HCT116 (cell line): ENCODE data around the gene MDH2. TPM values are rescaled to one million over a fixed set of nuclear protein-coding genes. Genes with fewer than 3 reads are reported as not detected.

ENCODE experiments used
- ATAC-seq: fragments of 200-7000 bp; cut with Tn5 transposase; 2 replicates; pipeline ENCODE4 v1.9.1; 2020; ENCODE audit warnings: mild to moderate bottlenecking, moderate library complexity
- BruUV-seq: library from RNA; stranded (reverse); fragments of 400-500 nt; replicated peaks from 2 replicates; lab custom pipeline; 2021; lab: Mats Ljungman, UMichigan
- CTCF ChIA-PET: fragments of 300-600 bp; sonication (Branson Sonifier 250); formaldehyde crosslinking; loops from one replicate; lab custom pipeline; 2021; ENCODE audit warnings: antibody characterized with exemption; lab: Charles Lee
- POLR2A ChIA-PET: fragments of 300-600, 350-600 bp; sonication (Branson Sonifier 250); formaldehyde crosslinking; loops from one replicate; lab custom pipeline; 2021; ENCODE audit warnings: antibody characterized with exemption; lab: Charles Lee
- RAD21 ChIA-PET, 2 experiments: fragments of 300-600 bp; sonication (Branson Sonifier 250); formaldehyde crosslinking; loops; one replicate each; lab custom pipeline; 2023; ENCODE audit warnings: low total read pairs in 2 of 2; ENCODE audit not compliant: uncharacterized antibody in 2 of 2, unreplicated experiment in 2 of 2, low non-redundant PET in 1 of 2; lab: Charles Lee
- DNase-seq: peaks from one replicate; pipeline ENCODE4 v3.0.0-alpha.2; 2010; ENCODE audit warnings: low read depth, low spot score
- H2AFZ ChIP-seq: fragments of 200-600 bp; shearing (Covaris generic), sonication (generic); 2 replicates; pipeline ENCODE4 v1.6.1; 2017; ENCODE audit warnings: low read depth, mixed run types, mixed read lengths, antibody characterized with exemption, low read length; ENCODE audit not compliant: poor library complexity, severe bottlenecking
- H3K27ac ChIP-seq: 2 replicates; pipeline ENCODE4 v1.5.1; 2012; ENCODE audit warnings: low read depth, low read length
- H3K27me3 ChIP-seq: fragments of 200-600 bp; sonication (generic); 2 replicates; pipeline ENCODE4 v1.6.1; 2016; ENCODE audit warnings: mixed run types, low read length, mixed read lengths; ENCODE audit not compliant: insufficient read depth
- H3K36me3 ChIP-seq, 2 experiments: fragments of 200-500 bp in 1 of 2; fragments of 200-600 bp in 1 of 2; sonication (Bioruptor generic) in 1 of 2; sonication (generic) in 1 of 2; 2 replicates each; pipeline versions ENCODE4 v1.5.1 to v1.6.1; 2014 to 2016; ENCODE audit warnings: low read length in 2 of 2, inconsistent platforms in 1 of 2, mixed read lengths in 1 of 2, mixed run types in 1 of 2; ENCODE audit not compliant: insufficient read depth in 2 of 2, control insufficient read depth in 1 of 2
- H3K4me1 ChIP-seq, 2 experiments: fragments of 200-600 bp in 1 of 2; sonication (generic) in 1 of 2; 2 replicates each; pipeline versions ENCODE4 v1.5.1 to v1.6.1; 2012 to 2017; ENCODE audit warnings: low read length in 2 of 2, inconsistent platforms in 1 of 2, mild to moderate bottlenecking in 1 of 2, mixed read lengths in 1 of 2, mixed run types in 1 of 2, moderate library complexity in 1 of 2; ENCODE audit not compliant: insufficient read depth in 2 of 2, control insufficient read depth in 1 of 2
- H3K4me2 ChIP-seq: fragments of 200-600 bp; sonication (generic); 2 replicates; pipeline ENCODE4 v1.6.1; 2017; ENCODE audit warnings: mixed run types, low read length, mixed read lengths
- H3K4me3 ChIP-seq, 2 experiments: fragments of 200-600 bp in 1 of 2; sonication (generic) in 1 of 2; replicated peaks in 1 of 2; 2 replicates each; pipeline ENCODE4 v1.5.1; 2011 to 2016; ENCODE audit warnings: low read length in 2 of 2, control low read depth in 1 of 2, low read depth in 1 of 2, mild to moderate bottlenecking in 1 of 2, mixed read lengths in 1 of 2, mixed run types in 1 of 2
- H3K79me2 ChIP-seq: fragments of 200-600 bp; sonication (generic); 2 replicates; pipeline ENCODE4 v1.6.1; 2017; ENCODE audit warnings: mild to moderate bottlenecking, mixed run types, low read length, moderate library complexity, mixed read lengths; ENCODE audit not compliant: insufficient read depth
- H3K9ac ChIP-seq: fragments of 200-600 bp; sonication (generic); 2 replicates; pipeline ENCODE4 v1.6.1; 2016; ENCODE audit warnings: low read length, mixed read lengths
- H3K9me2 ChIP-seq: fragments of 200-600 bp; sonication (generic), shearing (Covaris generic); 2 replicates; pipeline ENCODE4 v1.6.1; 2017; ENCODE audit warnings: mixed run types, mild to moderate bottlenecking, moderate library complexity; ENCODE audit not compliant: insufficient read depth
- H3K9me3 ChIP-seq, 2 experiments: fragments of 200-500 bp in 1 of 2; fragments of 200-600 bp in 1 of 2; sonication (Bioruptor generic) in 1 of 2; sonication (generic) in 1 of 2; 2 replicates each; pipeline ENCODE4 v1.6.1; 2014 to 2017; ENCODE audit warnings: low read length in 2 of 2, mixed read lengths in 2 of 2, inconsistent platforms in 1 of 2, low read depth in 1 of 2, mild to moderate bottlenecking in 1 of 2, mixed run types in 1 of 2, moderate library complexity in 1 of 2; ENCODE audit not compliant: control insufficient read depth in 1 of 2, insufficient read depth in 1 of 2
- H4K20me1 ChIP-seq: fragments of 200-600 bp; sonication (generic), shearing (Covaris generic); 2 replicates; pipeline ENCODE4 v1.6.1; 2017; ENCODE audit warnings: mixed run types, mild to moderate bottlenecking, moderate library complexity; ENCODE audit not compliant: insufficient read depth
- CBX3 ChIP-seq: IDR thresholded peaks from 2 replicates; pipeline ENCODE4 v1.6.1; 2012; ENCODE audit warnings: low read depth
- CEBPB ChIP-seq: IDR thresholded peaks from 2 replicates; pipeline ENCODE4 v1.6.1; 2012; ENCODE audit warnings: low read depth
- CTCF ChIP-seq, 3 experiments: fragments of 200-600 bp in 1 of 3; sonication (generic) in 1 of 3; IDR thresholded peaks in 2 of 3; conservative IDR thresholded peaks in 1 of 3; 2 replicates each; pipeline ENCODE4 v1.5.1; 2012 to 2017; ENCODE audit warnings: low read depth in 2 of 3, low read length in 2 of 3, antibody characterized with exemption in 1 of 3, borderline replicate concordance in 1 of 3, control low read depth in 1 of 3, mild to moderate bottlenecking in 1 of 3, mixed read lengths in 1 of 3, mixed run types in 1 of 3, moderate library complexity in 1 of 3; ENCODE audit not compliant: insufficient read depth in 1 of 3
- ELF1 ChIP-seq: IDR thresholded peaks from 2 replicates; pipeline ENCODE4 v1.6.1; 2012; ENCODE audit warnings: low read depth, borderline replicate concordance
- EZH2 ChIP-seq: fragments of 200-600 bp; sonication (generic); IDR thresholded peaks from 2 replicates; pipeline ENCODE4 v1.6.1; 2017; ENCODE audit warnings: antibody characterized with exemption, mixed run types
- JUND ChIP-seq: IDR thresholded peaks from 2 replicates; pipeline ENCODE4 v1.6.1; 2012
- MAX ChIP-seq: IDR thresholded peaks from 2 replicates; pipeline ENCODE4 v1.6.1; 2012
- POLR2A ChIP-seq: IDR thresholded peaks from 2 replicates; pipeline ENCODE4 v1.7.0; 2011; ENCODE audit warnings: borderline replicate concordance; ENCODE audit not compliant: insufficient read depth, insufficient read length; ENCODE audit errors: extremely low read depth
- POLR2AphosphoS5 ChIP-seq: IDR thresholded peaks from 2 replicates; pipeline ENCODE4 v1.6.1; 2011; ENCODE audit warnings: mild to moderate bottlenecking, low read depth, low read length, moderate library complexity
- RAD21 ChIP-seq: IDR thresholded peaks from 2 replicates; pipeline ENCODE4 v1.6.1; 2012; ENCODE audit warnings: low read depth, mild to moderate bottlenecking
- SIN3A ChIP-seq: IDR thresholded peaks from 2 replicates; pipeline ENCODE4 v1.6.1; 2012; ENCODE audit warnings: low read depth
- SP1 ChIP-seq: IDR thresholded peaks from 2 replicates; pipeline ENCODE4 v1.6.1; 2012; ENCODE audit warnings: low read depth
- SRF ChIP-seq: IDR thresholded peaks from 2 replicates; pipeline ENCODE4 v1.6.1; 2012; ENCODE audit warnings: low read depth
- YY1 ChIP-seq: IDR thresholded peaks from 2 replicates; pipeline ENCODE4 v1.6.1; 2011; ENCODE audit warnings: low read length, low read depth, moderate library complexity, mild to moderate bottlenecking; ENCODE audit not compliant: insufficient replicate concordance; ENCODE audit errors: extremely low read depth
- ZBTB33 ChIP-seq: IDR thresholded peaks from 2 replicates; pipeline ENCODE4 v1.6.1; 2011; ENCODE audit warnings: mild to moderate bottlenecking, low read length, moderate library complexity; ENCODE audit not compliant: insufficient replicate concordance; ENCODE audit errors: extremely low read depth
- intact Hi-C: fragments of 100-400 bp; cut with micrococcal nuclease; formaldehyde crosslinking; loops from 2 replicates; pipeline ENCODE4 v1.10.0; 2022
- total RNA-seq: library from RNA; stranded (reverse); gene quantifications from one replicate; pipeline ENCODE4 v1.2.1, GENCODE V29; 2021; ENCODE audit not compliant: unreplicated experiment

MDH2 gene
- total RNA-seq, 1 experiment from 2014 or later, result 357 TPM

GRCh38 chr7:76064208-76064970, 16.5 kb downstream of the MDH2 start:
- no peaks in the 10 kb centered on the region for H3K27me3 ChIP-seq
- no peaks in the 10 kb centered on the region for H3K79me2 ChIP-seq
- CTCF ChIA-PET, result no interaction called here
- no peak for TF ChIP-seq EZH2
- no peak for TF ChIP-seq CTCF (IDR thresholded peaks at IDR 0.05 in 2 of 3, conservative IDR thresholded peaks at IDR 0.05 in 1 of 3; ENCODE audit: borderline replicate concordance in 1 of 3, insufficient read depth in 1 of 3, low read depth in 2 of 3, low read length in 2 of 3)
- no peak for TF ChIP-seq SIN3A
- no peak for TF ChIP-seq RAD21
- TF ChIP-seq YY1, result no peak
- no peak for TF ChIP-seq SP1
- TF ChIP-seq ELF1, result no peak
- no peak for TF ChIP-seq MAX
- TF ChIP-seq JUND, result no peak
- no peak for TF ChIP-seq POLR2AphosphoS5
- TF ChIP-seq POLR2A, result no peak
- no peak for TF ChIP-seq ZBTB33
- TF ChIP-seq SRF, result no peak
- no peak for TF ChIP-seq CEBPB
- no peak for TF ChIP-seq CBX3
- RAD21 ChIA-PET, result no interaction called here
- no peak for DNase-seq
- H4K20me1 ChIP-seq, result no peaks in the 10 kb centered on the region
- H2AFZ ChIP-seq, result no peak overlapping the region
- no peak for ATAC-seq
- POLR2A ChIA-PET, result no interaction called here
- H3K4me1 ChIP-seq, result peaks cover 8 to 10% of the 10 kb centered on the region in 2 experiments
- no peak overlapping the region for H3K4me2 ChIP-seq
- no peak overlapping the region for H3K9ac ChIP-seq
- H3K36me3 ChIP-seq, result peaks cover 54 to 57% of the 10 kb centered on the region in 2 experiments; a peak in 3 of 4 replicates
- no peak overlapping the region for H3K27ac ChIP-seq
- BruUV-seq, result no TSS peak
- H3K9me3 ChIP-seq, result no peaks in the 10 kb centered on the region
- no peak overlapping the region for H3K4me3 ChIP-seq
- intact Hi-C loops, result no loop called here
- H3K9me2 ChIP-seq, result no peaks in the 10 kb centered on the region
